IPS-18c (cell line): ENCODE measurements around the gene ITSN1.

Experiments used
- H3K4me3 ChIP-seq: 2 replicates; pipeline ENCODE4 v1.7.0; 2013; ENCODE audit warnings: low read depth, mild to moderate bottlenecking, low read length, moderate library complexity; ENCODE audit not compliant: insufficient read depth
- H3K9me3 ChIP-seq: one replicate; pipeline ENCODE4 v1.6.1; 2013; ENCODE audit warnings: mild to moderate bottlenecking, low read length, moderate library complexity; ENCODE audit not compliant: control insufficient read depth, insufficient read depth

The ITSN1 gene

GRCh38 chr21:33808715-33809367 is 166.5 kb downstream of the ITSN1 start:
- Histone ChIP-seq H3K9me3 (no peaks in the 10 kb centered on the region), H3K4me3 (no peak overlapping the region)

- Histone ChIP-seq H3K4me3 (no peak overlapping the region), H3K9me3 (no peaks in the 10 kb centered on the region)
Measured at GRCh38 chr21:33810766-33811165, 168.5 kb downstream of the ITSN1 start.

- H3K9me3 ChIP-seq = no peaks in the 10 kb centered on the region
- no peak overlapping the region for H3K4me3 ChIP-seq
Measured at GRCh38 chr21:33811167-33812010, 169.1 kb downstream of the ITSN1 start.

GRCh38 chr21:33813832-33814365 is 171.6 kb downstream of the ITSN1 start:
- Histone ChIP-seq H3K9me3 (no peaks in the 10 kb centered on the region), H3K4me3 (no peak overlapping the region)

- Histone ChIP-seq H3K9me3 (no peaks in the 10 kb centered on the region), H3K4me3 (no peak overlapping the region)
Measured at GRCh38 chr21:33815143-33815707, 172.9 kb downstream of the ITSN1 start.

GRCh38 chr21:33816174-33816573 is 173.9 kb downstream of the ITSN1 start:
- no peaks in the 10 kb centered on the region for H3K9me3 ChIP-seq

GRCh38 chr21:33817138-33817537 is 174.8 kb downstream of the ITSN1 start:
- H3K4me3 ChIP-seq = no peak overlapping the region
- H3K9me3 ChIP-seq = no peaks in the 10 kb centered on the region

More at GRCh38 chr21:33816174-33816573, 173.9 kb downstream of the ITSN1 start:
- no peak overlapping the region for H3K4me3 ChIP-seq

- Histone ChIP-seq H3K9me3 (no peaks in the 10 kb centered on the region), H3K4me3 (no peak overlapping the region)
Measured at GRCh38 chr21:33817663-33818451, 175.6 kb downstream of the ITSN1 start.

- H3K4me3 ChIP-seq = no peak overlapping the region
Measured at GRCh38 chr21:33820230-33820770, 178.0 kb downstream of the ITSN1 start.

GRCh38 chr21:33820798-33821197 is 178.5 kb downstream of the ITSN1 start:
- H3K4me3 ChIP-seq = no peak overlapping the region

More at GRCh38 chr21:33820230-33820770, 178.0 kb downstream of the ITSN1 start:
- no peaks in the 10 kb centered on the region for H3K9me3 ChIP-seq

GRCh38 chr21:33821503-33822322 is 179.4 kb downstream of the ITSN1 start:
- no peaks in the 10 kb centered on the region for H3K9me3 ChIP-seq
- H3K4me3 ChIP-seq = no peak overlapping the region

More at GRCh38 chr21:33820798-33821197, 178.5 kb downstream of the ITSN1 start:
- no peaks in the 10 kb centered on the region for H3K9me3 ChIP-seq

GRCh38 chr21:33824156-33824941 is 182.0 kb downstream of the ITSN1 start:
- H3K4me3 ChIP-seq = no peak overlapping the region
- no peaks in the 10 kb centered on the region for H3K9me3 ChIP-seq

- Histone ChIP-seq H3K9me3 (no peaks in the 10 kb centered on the region), H3K4me3 (no peak overlapping the region)
Measured at GRCh38 chr21:33825419-33825818, 183.1 kb downstream of the ITSN1 start.

GRCh38 chr21:33825915-33826314 is 183.6 kb downstream of the ITSN1 start:
- no peak overlapping the region for H3K4me3 ChIP-seq
- no peaks in the 10 kb centered on the region for H3K9me3 ChIP-seq

- H3K4me3 ChIP-seq = no peak overlapping the region
- no peaks in the 10 kb centered on the region for H3K9me3 ChIP-seq
Measured at GRCh38 chr21:33828083-33828482, 185.8 kb downstream of the ITSN1 start.
